IMR-90 (cell line): Measurements from ENCODE around the gene PIAS2. TPM values are rescaled to one million over a fixed set of nuclear protein-coding genes. Genes with fewer than 3 reads are reported as not detected.

Source experiments
- ATAC-seq: fragments of 200-7000 bp; cut with Tn5 transposase; 2 replicates; pipeline ENCODE4 v1.9.1; 2020; ENCODE audit warnings: low read depth, mild to moderate bottlenecking, moderate library complexity
- BruUV-seq: library from RNA; stranded (reverse); fragments of 400-500 nt; replicated peaks from 2 replicates; lab custom pipeline; 2021; lab: Mats Ljungman, UMichigan
- CTCF ChIA-PET: fragments of 300-600 bp; formaldehyde crosslinking; extraction: SDS; loops from one replicate; lab custom pipeline; 2021; ENCODE audit warnings: antibody characterized with exemption; lab: Yijun Ruan, JAX
- POLR2A ChIA-PET: fragments of 300-600 bp; sonication (Branson Sonifier 250); formaldehyde crosslinking; loops from one replicate; lab custom pipeline; 2022; ENCODE audit warnings: antibody characterized with exemption; ENCODE audit not compliant: unreplicated experiment; lab: Charles Lee
- DNase-seq: peaks from one replicate; pipeline ENCODE4 v3.0.0; 2013
- H2AFZ ChIP-seq: replicated peaks from 2 replicates; pipeline ENCODE3; 2013; ENCODE audit warnings: low read length, mild to moderate bottlenecking; ENCODE audit not compliant: poor library complexity
- H2AK5ac ChIP-seq: 2 replicates; pipeline ENCODE4 v1.6.1; 2013; ENCODE audit warnings: low read depth, low read length, inconsistent platforms
- H2AK9ac ChIP-seq: replicated peaks from 2 replicates; pipeline ENCODE3; 2013; ENCODE audit warnings: mild to moderate bottlenecking, low read depth, low read length, moderate library complexity; ENCODE audit not compliant: poor library complexity
- H2BK120ac ChIP-seq: 2 replicates; pipeline ENCODE4 v1.6.1; 2013; ENCODE audit warnings: low read depth, low read length, inconsistent platforms
- H2BK15ac ChIP-seq: 3 replicates; pipeline ENCODE4 v1.6.1; 2013; ENCODE audit warnings: low read depth, low read length, inconsistent platforms
- H2BK20ac ChIP-seq: 2 replicates; pipeline ENCODE4 v1.6.1; 2013; ENCODE audit warnings: low read depth, mild to moderate bottlenecking, inconsistent platforms, low read length, moderate library complexity
- H2BK5ac ChIP-seq: 2 replicates; pipeline ENCODE4 v1.6.1; 2013; ENCODE audit warnings: mild to moderate bottlenecking, low read depth, low read length, inconsistent platforms; ENCODE audit not compliant: poor library complexity, severe bottlenecking
- H3K14ac ChIP-seq: replicated peaks from 2 replicates; pipeline ENCODE4 v1.6.1; 2013; ENCODE audit warnings: low read depth, low read length, inconsistent platforms
- H3K18ac ChIP-seq: 2 replicates; pipeline ENCODE4 v1.6.1; 2013; ENCODE audit warnings: low read depth, low read length, control low read depth
- H3K23ac ChIP-seq: 2 replicates; pipeline ENCODE4 v1.6.1; 2013; ENCODE audit warnings: low read depth, low read length, inconsistent platforms
- H3K27ac ChIP-seq: 2 replicates; pipeline ENCODE4 v1.5.1; 2013; ENCODE audit warnings: mild to moderate bottlenecking, control low read depth, low read length; ENCODE audit not compliant: insufficient read depth
- H3K27me3 ChIP-seq: 2 replicates; pipeline ENCODE4 v1.6.1; 2013; ENCODE audit warnings: low read length; ENCODE audit not compliant: control insufficient read depth, insufficient read depth
- H3K36me3 ChIP-seq: 2 replicates; pipeline ENCODE4 v1.6.1; 2013; ENCODE audit warnings: low read length, mixed read lengths; ENCODE audit not compliant: control insufficient read depth, insufficient read depth
- H3K4ac ChIP-seq: 2 replicates; pipeline ENCODE4 v1.6.1; 2013; ENCODE audit warnings: low read depth, low read length, inconsistent platforms
- H3K4me1 ChIP-seq: 2 replicates; pipeline ENCODE4 v1.6.1; 2013; ENCODE audit warnings: low read length, mixed read lengths; ENCODE audit not compliant: control insufficient read depth, insufficient read depth
- H3K4me2 ChIP-seq: 2 replicates; pipeline ENCODE4 v1.6.1; 2013; ENCODE audit warnings: low read depth, mild to moderate bottlenecking, control low read depth, low read length, moderate library complexity
- H3K4me3 ChIP-seq: 2 replicates; pipeline ENCODE4 v1.5.1; 2013; ENCODE audit warnings: low read depth, mild to moderate bottlenecking, control low read depth, low read length, moderate library complexity; ENCODE audit not compliant: insufficient read depth
- H3K56ac ChIP-seq: 2 replicates; pipeline ENCODE4 v1.6.1; 2013; ENCODE audit warnings: low read length, inconsistent platforms; ENCODE audit not compliant: insufficient read depth; ENCODE audit errors: extremely low read depth
- H3K79me1 ChIP-seq, 2 experiments: 2 replicates each; pipeline ENCODE4 v1.6.1; 2013; ENCODE audit warnings: low read length in 2 of 2, inconsistent platforms in 1 of 2, low read depth in 1 of 2
- H3K9ac ChIP-seq: 2 replicates; pipeline ENCODE4 v1.6.1; 2013; ENCODE audit warnings: low read depth, low read length, control low read depth
- H3K9me1 ChIP-seq: 2 replicates; pipeline ENCODE4 v1.6.1; 2013; ENCODE audit warnings: low read length, inconsistent platforms; ENCODE audit not compliant: insufficient read depth
- H3K9me3 ChIP-seq: 2 replicates; pipeline ENCODE4 v1.6.1; 2013; ENCODE audit warnings: low read length; ENCODE audit not compliant: control insufficient read depth, insufficient read depth
- H4K20me1 ChIP-seq: 2 replicates; pipeline ENCODE4 v1.6.1; 2013; ENCODE audit warnings: low read length, inconsistent platforms; ENCODE audit not compliant: insufficient read depth
- H4K5ac ChIP-seq: 2 replicates; pipeline ENCODE4 v1.6.1; 2013; ENCODE audit warnings: mild to moderate bottlenecking, low read depth, low read length, control low read depth
- H4K8ac ChIP-seq, 2 experiments: 2 replicates each; pipeline ENCODE4 v1.6.1; 2013; ENCODE audit warnings: low read depth in 2 of 2, low read length in 2 of 2, control low read depth in 1 of 2, inconsistent platforms in 1 of 2
- H4K91ac ChIP-seq: 2 replicates; pipeline ENCODE4 v1.6.1; 2013; ENCODE audit warnings: low read depth, low read length, inconsistent platforms; ENCODE audit not compliant: insufficient read depth
- MXI1 ChIP-seq: IDR thresholded peaks from 2 replicates; pipeline ENCODE4 v1.6.1; 2012; ENCODE audit warnings: low read depth, mild to moderate bottlenecking, low read length, moderate library complexity, borderline replicate concordance
- USF2 ChIP-seq: fragments of 150-350 bp; IDR thresholded peaks from 2 replicates; pipeline ENCODE4 v1.6.1; 2017; ENCODE audit warnings: mild to moderate bottlenecking, antibody characterized with exemption, low read length, low read depth
- WGBS, 2 experiments: methylation state at CpG; one replicate each; pipeline versions ENCODE4 v1.1.5 to v1.1.7; 2013; ENCODE audit warnings: missing lambda C conversion rate in 2 of 2; ENCODE audit not compliant: insufficient read length in 1 of 2; ENCODE audit errors: extremely low coverage in 2 of 2; 5-methylcytosine and 5-hydroxymethylcytosine counted together
- dilution Hi-C: fragments of 300-500 bp; cut with HindIII; formaldehyde crosslinking; loops from one replicate; pipeline ENCODE4 v1.14.3; 2018; ENCODE audit warnings: low sequenced_read_pairs; ENCODE audit not compliant: unreplicated experiment
- in situ Hi-C: fragments of 300-500 bp; cut with MboI; formaldehyde crosslinking; loops from 3 replicates; pipeline ENCODE4 v1.14.3; 2019; ENCODE audit warnings: low sequenced_read_pairs, inconsistent platforms, mixed read lengths
- intact Hi-C: fragments of 100-400 bp; cut with micrococcal nuclease; formaldehyde crosslinking; loops from 2 replicates; pipeline ENCODE4 v1.10.0; 2022
- polyA plus RNA-seq, 3 experiments: library from polyadenylated mRNA; depleted of rRNA; stranded (reverse); fragments of >200 nt; gene quantifications; 2 replicates each; pipeline ENCODE4 v1.2.3, GENCODE V29; 2012; ENCODE audit warnings: low replicate concordance in 1 of 3
- total RNA-seq: library from RNA; depleted of rRNA; stranded (reverse); fragments of >200 nt; gene quantifications from 2 replicates; pipeline ENCODE4 v1.2.3, GENCODE V29; 2012

PIAS2 gene
- total and polyA plus RNA-seq, 2 of the 4 experiments (the other 2 are of a cell fraction) = 15.1 to 28.9 TPM

GRCh38 chr18:46820863-46821262 lies 96.4 kb downstream of the PIAS2 start:
- H4K91ac ChIP-seq = no peak overlapping the region
- no peak overlapping the region for H4K8ac ChIP-seq
- intact Hi-C loops (no loop called here), dilution Hi-C loops (no loop called here), in situ Hi-C loops (no loop called here)
- no peaks in the 10 kb centered on the region for H4K20me1 ChIP-seq
- H3K27ac ChIP-seq = no peak overlapping the region
- peaks cover 4% of the 10 kb centered on the region; the same call in 1 of the 2 replicates for H3K9me1 ChIP-seq
- H3K36me3 ChIP-seq = peaks cover 2% of the 10 kb centered on the region
- 83% methylated on average over 2 of the region's 6 CpGs; no CpG with 5 or more reads in 1 of the 2 experiments for WGBS, 2 experiments
- no peaks in the 10 kb centered on the region for H3K79me1 ChIP-seq
- no peak overlapping the region for H3K4me2 ChIP-seq
- H3K14ac ChIP-seq = no peak overlapping the region
- H2BK15ac ChIP-seq = no peak overlapping the region
- H3K56ac ChIP-seq = no peak overlapping the region
- ChIA-PET POLR2A (no interaction called here), CTCF (no interaction called here)
- ATAC-seq = no peak
- no peak overlapping the region for H2AK5ac ChIP-seq
- no TSS peak for BruUV-seq
- no peaks in the 10 kb centered on the region for H3K27me3 ChIP-seq
- H4K5ac ChIP-seq = no peak overlapping the region
- H2AFZ ChIP-seq = no peak overlapping the region
- no peak overlapping the region for H3K4ac ChIP-seq
- no peak overlapping the region for H2BK20ac ChIP-seq
- no peak overlapping the region for H2BK120ac ChIP-seq
- no peak overlapping the region for H2BK5ac ChIP-seq
- no peak for DNase-seq
- no peak overlapping the region for H3K9ac ChIP-seq
- H3K9me3 ChIP-seq = no peaks in the 10 kb centered on the region
- H3K23ac ChIP-seq = no peak overlapping the region
- no peak overlapping the region for H2AK9ac ChIP-seq
- no peaks in the 10 kb centered on the region for H3K4me1 ChIP-seq
- H3K4me3 ChIP-seq = no peak overlapping the region
- TF ChIP-seq MXI1 (no peak), USF2 (no peak)
- no peak overlapping the region for H3K18ac ChIP-seq
